Dermis blood vessel endothelial cell (primary cell): ENCODE data around the gene APAF1. TPM values are rescaled to one million over a fixed set of nuclear protein-coding genes. Genes with fewer than 3 reads are reported as not detected.

Experiments used
- DNase-seq: peaks from one replicate; pipeline ENCODE4 v3.0.0; 2010
- total RNA-seq: library from RNA; depleted of rRNA; stranded (reverse); fragments of >200 nt; gene quantifications from 2 replicates; pipeline ENCODE4 v1.2.3, GENCODE V29; 2014

The APAF1 gene
- total RNA-seq, 1 donor from 2014 or later: 29.1 TPM

- DNase-seq: no peak
These were observed 112.4 kb downstream of the APAF1 start for GRCh38 chr12:98757455-98757854.

GRCh38 chr12:98758331-98758730 lies 113.2 kb downstream of the APAF1 start:
- no peak for DNase-seq

- no peak for DNase-seq
These were observed 118.6 kb downstream of the APAF1 start for GRCh38 chr12:98763656-98764055.

GRCh38 chr12:98767248-98767647 lies 122.2 kb downstream of the APAF1 start:
- no peak for DNase-seq

- no peak for DNase-seq
These were observed 124.0 kb downstream of the APAF1 start for GRCh38 chr12:98769068-98769467.

- DNase-seq: no peak
These were observed 125.1 kb downstream of the APAF1 start for GRCh38 chr12:98770230-98770629.

GRCh38 chr12:98771811-98772752 lies 127.0 kb downstream of the APAF1 start:
- DNase-seq: no peak

GRCh38 chr12:98772818-98773217 lies 127.7 kb downstream of the APAF1 start:
- no peak for DNase-seq

GRCh38 chr12:98780261-98780660 lies 135.2 kb downstream of the APAF1 start:
- no peak for DNase-seq

- no peak for DNase-seq
These were observed 138.3 kb downstream of the APAF1 start for GRCh38 chr12:98783420-98783819.

Other genes with a start within 250 kb of the APAF1 start
- 143 and 205 TPM in 2 replicates for gene TMPO, start 129.7 kb upstream of the APAF1 start, total RNA-seq
- gene SLC25A3, start 51.6 kb upstream of the APAF1 start, total RNA-seq: 657 and 845 TPM in 2 replicates
- 44.4 and 51.6 TPM in 2 replicates for gene IKBIP, start 502 bp upstream of the APAF1 start, total RNA-seq